Epithelial cell of proximal tubule (primary cell): Measurements from ENCODE around the gene CEP350. TPM values are rescaled to one million over a fixed set of nuclear protein-coding genes. Genes with fewer than 3 reads are reported as not detected.

Experiments
- DNase-seq: peaks from one replicate; pipeline ENCODE4 v3.0.0-alpha.2; 2011; ENCODE audit warnings: low read depth
- H3K4me3 ChIP-seq: 2 replicates; pipeline ENCODE4 v1.5.1; 2011; ENCODE audit warnings: low read depth, mild to moderate bottlenecking, low read length
- total RNA-seq: library from RNA; depleted of rRNA; stranded (reverse); fragments of >200 nt; gene quantifications from 2 replicates; pipeline ENCODE4 v1.2.3, GENCODE V29; 2015
- TF ChIP-seq, protein P1 (sequence below): conservative IDR thresholded peaks from 2 replicates; pipeline ENCODE4 v1.5.1; 2012; ENCODE audit warnings: low read depth, mild to moderate bottlenecking, low read length

CEP350 gene
- total RNA-seq, 1 donor from 2014 or later = 26.4 TPM

DNA sequence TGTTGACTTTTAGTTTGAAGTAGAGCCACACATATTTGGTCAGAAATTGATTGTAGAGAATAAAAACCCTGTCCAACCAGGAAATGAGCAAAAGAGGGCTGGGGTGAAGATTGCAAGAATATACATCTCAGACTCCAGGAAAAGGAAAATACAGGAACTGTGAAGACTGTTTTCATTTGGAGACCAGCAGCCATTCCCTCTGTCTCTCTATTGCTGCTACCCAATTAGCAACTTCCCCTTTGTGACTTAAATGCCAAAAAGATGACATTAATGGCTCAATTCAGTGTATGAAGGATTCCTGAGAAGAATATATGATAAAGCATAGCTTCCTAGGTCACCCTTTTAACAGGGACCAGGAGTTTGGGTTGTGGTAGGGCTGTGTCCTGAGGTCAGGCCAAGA lies 31.6 kb upstream of the CEP350 start:
- no peak for DNase-seq
- H3K4me3 ChIP-seq = no peak overlapping the region
- TF ChIP-seq, protein P1, sequence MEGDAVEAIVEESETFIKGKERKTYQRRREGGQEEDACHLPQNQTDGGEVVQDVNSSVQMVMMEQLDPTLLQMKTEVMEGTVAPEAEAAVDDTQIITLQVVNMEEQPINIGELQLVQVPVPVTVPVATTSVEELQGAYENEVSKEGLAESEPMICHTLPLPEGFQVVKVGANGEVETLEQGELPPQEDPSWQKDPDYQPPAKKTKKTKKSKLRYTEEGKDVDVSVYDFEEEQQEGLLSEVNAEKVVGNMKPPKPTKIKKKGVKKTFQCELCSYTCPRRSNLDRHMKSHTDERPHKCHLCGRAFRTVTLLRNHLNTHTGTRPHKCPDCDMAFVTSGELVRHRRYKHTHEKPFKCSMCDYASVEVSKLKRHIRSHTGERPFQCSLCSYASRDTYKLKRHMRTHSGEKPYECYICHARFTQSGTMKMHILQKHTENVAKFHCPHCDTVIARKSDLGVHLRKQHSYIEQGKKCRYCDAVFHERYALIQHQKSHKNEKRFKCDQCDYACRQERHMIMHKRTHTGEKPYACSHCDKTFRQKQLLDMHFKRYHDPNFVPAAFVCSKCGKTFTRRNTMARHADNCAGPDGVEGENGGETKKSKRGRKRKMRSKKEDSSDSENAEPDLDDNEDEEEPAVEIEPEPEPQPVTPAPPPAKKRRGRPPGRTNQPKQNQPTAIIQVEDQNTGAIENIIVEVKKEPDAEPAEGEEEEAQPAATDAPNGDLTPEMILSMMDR = no peak

GRCh38 chr1:179924268-179924667 lies 30.3 kb upstream of the CEP350 start:
- no peak overlapping the region for H3K4me3 ChIP-seq
- TF ChIP-seq, protein P1 = no peak
- no peak for DNase-seq

DNA sequence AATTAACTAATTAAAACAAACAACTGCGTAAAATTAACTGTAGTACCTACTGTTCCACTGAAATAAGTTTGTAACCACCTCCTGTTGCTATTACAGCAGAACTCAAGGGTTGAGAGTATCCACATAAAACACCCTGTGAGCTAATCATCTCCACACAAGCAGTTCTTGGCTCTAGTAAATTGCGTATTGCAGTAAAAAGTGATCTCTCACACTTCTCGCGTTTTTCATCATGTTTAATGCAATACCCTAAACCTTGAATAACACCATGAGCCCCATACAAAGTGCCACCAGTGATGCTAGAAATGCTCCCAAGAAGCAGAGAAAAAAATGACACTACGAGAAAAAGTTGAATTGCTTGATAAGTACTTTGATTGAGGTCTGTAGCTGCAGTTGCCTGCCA lies 29.3 kb upstream of the CEP350 start:
- H3K4me3 ChIP-seq = no peak overlapping the region
- no peak for DNase-seq
- TF ChIP-seq, protein P1 = no peak

DNA sequence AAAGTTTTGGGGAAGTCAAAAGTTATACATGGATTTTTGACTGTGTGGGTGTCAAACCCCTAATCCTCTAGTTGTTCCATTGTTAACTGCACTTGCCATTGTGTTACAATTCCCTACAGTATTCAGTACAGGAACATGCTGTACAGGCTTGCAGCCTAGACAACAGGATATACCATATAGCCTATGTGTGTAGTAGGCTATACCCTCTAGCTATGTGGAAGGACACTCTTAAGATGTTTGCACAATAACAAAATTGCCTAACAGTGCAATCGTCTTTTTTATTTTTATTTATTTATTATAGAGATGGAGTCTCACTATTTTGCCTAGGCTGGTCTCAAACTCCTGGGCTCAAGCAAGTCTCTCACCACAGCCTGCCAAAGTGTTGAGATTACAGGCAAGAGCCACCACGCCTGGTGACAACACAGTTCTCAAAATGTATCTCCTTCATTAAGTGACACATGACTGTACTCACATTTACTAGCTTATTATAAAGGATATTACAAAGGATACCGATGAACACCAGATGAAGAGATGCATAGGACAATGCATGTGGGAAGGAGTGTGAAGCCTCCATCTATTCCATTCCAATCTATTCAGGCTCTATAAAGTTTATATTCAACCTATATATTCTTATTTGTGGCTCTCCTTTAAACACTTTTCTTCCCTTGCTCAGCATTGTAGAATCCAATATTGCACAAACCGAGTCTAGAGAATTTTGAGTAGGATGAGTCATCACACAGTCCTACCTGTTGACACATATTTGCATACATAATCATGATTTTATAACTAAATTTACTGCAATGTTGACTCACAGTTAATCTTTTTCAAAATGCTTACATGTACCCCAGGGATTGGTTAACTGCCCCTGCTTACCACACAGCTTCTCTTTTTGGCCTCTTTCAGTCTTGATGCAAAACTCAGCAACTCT lies 28.4 kb upstream of the CEP350 start:
- peak; percentile 70 for DNase-seq
- TF ChIP-seq, protein P1 = no peak
- no peak overlapping the region for H3K4me3 ChIP-seq

DNA sequence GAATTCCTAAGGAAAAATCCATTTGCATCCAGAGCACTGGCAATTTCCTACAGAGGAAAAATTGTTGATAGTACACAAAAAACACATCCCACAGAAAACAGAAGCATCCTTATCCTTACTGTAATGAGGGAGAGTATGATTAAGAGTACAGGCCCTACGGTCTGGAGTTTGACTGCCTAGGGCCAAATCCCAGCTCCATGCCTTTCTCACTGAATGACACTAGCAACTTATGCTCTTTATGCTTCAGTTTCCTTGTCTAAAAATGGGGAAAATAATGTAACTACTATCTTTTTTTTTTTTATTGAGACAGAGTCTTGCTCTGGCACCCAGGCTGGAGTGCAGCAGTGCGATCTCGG lies 27.8 kb upstream of the CEP350 start:
- no peak for DNase-seq
- no peak overlapping the region for H3K4me3 ChIP-seq
- TF ChIP-seq, protein P1 = no peak

DNA sequence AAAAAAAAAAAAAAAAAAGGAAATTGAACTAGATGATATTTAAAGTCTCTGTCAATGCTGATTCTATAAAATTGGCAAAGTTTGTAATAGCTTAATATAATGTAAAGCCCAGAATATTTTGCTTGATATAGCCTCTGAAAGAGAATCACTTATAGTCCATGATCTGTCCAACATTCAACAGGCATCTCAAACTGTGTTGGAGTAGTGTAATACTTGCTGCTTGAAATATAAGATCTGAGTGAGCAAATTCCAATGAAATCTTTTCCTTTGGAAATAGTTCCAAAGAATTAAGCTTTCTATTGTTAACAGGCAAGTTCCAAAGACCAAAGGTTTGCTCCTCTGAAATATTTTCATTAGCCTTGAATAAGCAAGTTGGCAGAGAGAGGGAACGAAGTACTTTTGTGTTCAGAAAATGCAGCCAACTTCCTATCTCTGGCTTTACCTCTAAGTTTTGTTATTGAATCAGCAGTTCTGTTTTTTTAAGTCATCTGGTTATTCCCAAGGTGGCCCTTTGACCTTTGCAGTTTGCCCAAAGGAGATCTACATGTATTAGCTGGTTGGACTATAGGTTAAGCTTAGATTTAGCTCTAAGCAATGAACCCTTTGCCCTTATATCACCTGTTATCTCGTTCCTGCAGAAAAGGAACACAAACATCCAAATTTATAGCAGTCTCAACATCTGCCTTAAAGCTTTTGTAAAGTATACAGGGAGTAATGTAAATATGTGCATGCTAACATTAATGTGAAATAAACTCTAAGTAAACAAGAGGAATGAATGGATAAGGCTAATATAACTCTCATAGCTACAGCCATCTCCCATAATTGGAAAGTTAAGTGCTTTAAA lies 24.4 kb upstream of the CEP350 start:
- DNase-seq = no peak
- TF ChIP-seq, protein P1 = no peak
- no peak overlapping the region for H3K4me3 ChIP-seq
